ENCODE measurements around the gene OR6S1.
A peak's percentile ranks its signal among the peaks of the same experiment; 100 is the strongest.

Gene OR6S1

DNA sequence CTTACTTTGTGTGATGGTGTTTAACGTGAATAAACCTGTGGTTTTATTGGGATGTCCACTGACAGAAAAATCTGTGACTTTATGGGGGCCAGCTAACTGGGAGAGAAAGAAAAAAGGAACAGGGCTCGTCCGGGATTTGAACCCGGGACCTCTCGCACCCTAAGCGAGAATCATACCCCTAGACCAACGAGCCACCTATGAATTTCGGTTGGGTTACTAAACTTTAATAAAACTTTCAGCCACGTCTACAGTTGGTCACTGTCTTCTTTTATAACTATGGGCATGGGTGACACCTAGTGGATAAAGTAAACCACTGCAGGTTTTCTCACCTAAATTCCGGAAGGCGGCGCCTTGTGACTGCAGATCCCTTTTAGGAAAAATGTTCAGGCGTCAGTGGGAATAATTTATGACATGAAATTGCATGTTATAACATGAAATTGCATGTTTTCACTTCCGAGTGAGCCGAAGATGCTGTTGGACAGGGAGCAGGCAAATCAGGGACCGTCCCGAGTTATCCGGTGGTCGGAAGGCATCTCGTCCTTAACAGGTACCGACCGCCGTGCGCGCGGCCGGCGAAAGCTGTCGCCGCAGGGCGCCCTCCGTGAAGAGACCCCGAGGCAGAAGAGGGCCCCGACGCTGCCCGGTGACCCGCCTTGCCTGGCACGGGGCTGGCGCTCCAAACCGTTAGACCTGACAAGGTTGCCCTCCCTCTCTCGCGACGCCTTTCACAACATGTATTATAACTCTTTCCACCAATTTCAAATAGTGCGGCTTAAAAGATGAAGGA lies 32.1 kb downstream of the OR6S1 start (continued):
- TF ChIP-seq ZNF76 (tag by site-specific recombination; IDR thresholded peaks at IDR 0.05; ENCODE audit: borderline replicate concordance, low read depth) (no peak), ZNF37A (tag by site-specific recombination; IDR thresholded peaks at IDR 0.05) (no peak), ZNF341 (tag by site-specific recombination; IDR thresholded peaks at IDR 0.05; ENCODE audit: low read depth) (no peak), ZNF449 (tag by site-specific recombination; IDR thresholded peaks at IDR 0.05) (peak; percentile 53; the same call in 1 of the 2 replicates), ZNF292 (tag by site-specific recombination; IDR thresholded peaks at IDR 0.05; ENCODE audit: borderline replicate concordance, low read depth) (no peak), ZSCAN16 (tag by site-specific recombination; IDR thresholded peaks at IDR 0.05) (no peak), WT1 (tag by site-specific recombination; IDR thresholded peaks at IDR 0.05) (no peak), ZNF148 (tag by site-specific recombination; IDR thresholded peaks at IDR 0.05; ENCODE audit: borderline replicate concordance) (no peak), ZNF133 (tag by site-specific recombination; IDR thresholded peaks at IDR 0.05) (no peak), ZNF580 (tag by site-specific recombination; IDR thresholded peaks at IDR 0.05) (no peak), ZNF624 (tag by site-specific recombination; IDR thresholded peaks at IDR 0.05) (0 out of 2 replicates have a peak, but pooled peaks have one; percentile 13), IKZF3 (tag by site-specific recombination; IDR thresholded peaks at IDR 0.05) (peak; percentile 89), MEIS1 (CRISPR knock-in tag; IDR thresholded peaks at IDR 0.05; ENCODE audit: borderline replicate concordance) (no peak), ZBTB17 (tag by site-specific recombination; IDR thresholded peaks at IDR 0.05) (no peak; the same call in 1 of the 2 replicates), ZSCAN5A (tag by site-specific recombination; IDR thresholded peaks at IDR 0.05) (no peak), ZNF2 (tag by site-specific recombination; IDR thresholded peaks at IDR 0.05) (no peak), TSHZ1 (tag by site-specific recombination; IDR thresholded peaks at IDR 0.05; ENCODE audit: borderline replicate concordance) (no peak), ZNF558 (tag by site-specific recombination; IDR thresholded peaks at IDR 0.05) (peak; percentile 54; the same call in 1 of the 2 replicates), ZNF792 (tag by site-specific recombination; IDR thresholded peaks at IDR 0.05) (no peak), TCF7L2 (IDR thresholded peaks at IDR 0.05; ENCODE audit: borderline replicate concordance, low read depth, low read length) (no peak), ZNF211 (tag by site-specific recombination; IDR thresholded peaks at IDR 0.05; ENCODE audit: low read depth) (no peak), ZNF335 (tag by site-specific recombination; conservative IDR thresholded peaks at IDR 0.05) (peak; percentile 97), ZNF23 (tag by site-specific recombination; IDR thresholded peaks at IDR 0.05; ENCODE audit: borderline replicate concordance) (no peak)
- TF ChIP-seq, protein P1, sequence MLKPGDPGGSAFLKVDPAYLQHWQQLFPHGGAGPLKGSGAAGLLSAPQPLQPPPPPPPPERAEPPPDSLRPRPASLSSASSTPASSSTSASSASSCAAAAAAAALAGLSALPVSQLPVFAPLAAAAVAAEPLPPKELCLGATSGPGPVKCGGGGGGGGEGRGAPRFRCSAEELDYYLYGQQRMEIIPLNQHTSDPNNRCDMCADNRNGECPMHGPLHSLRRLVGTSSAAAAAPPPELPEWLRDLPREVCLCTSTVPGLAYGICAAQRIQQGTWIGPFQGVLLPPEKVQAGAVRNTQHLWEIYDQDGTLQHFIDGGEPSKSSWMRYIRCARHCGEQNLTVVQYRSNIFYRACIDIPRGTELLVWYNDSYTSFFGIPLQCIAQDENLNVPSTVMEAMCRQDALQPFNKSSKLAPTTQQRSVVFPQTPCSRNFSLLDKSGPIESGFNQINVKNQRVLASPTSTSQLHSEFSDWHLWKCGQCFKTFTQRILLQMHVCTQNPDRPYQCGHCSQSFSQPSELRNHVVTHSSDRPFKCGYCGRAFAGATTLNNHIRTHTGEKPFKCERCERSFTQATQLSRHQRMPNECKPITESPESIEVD (tag by site-specific recombination; IDR thresholded peaks at IDR 0.05): no peak
- TF ChIP-seq, protein P2, sequence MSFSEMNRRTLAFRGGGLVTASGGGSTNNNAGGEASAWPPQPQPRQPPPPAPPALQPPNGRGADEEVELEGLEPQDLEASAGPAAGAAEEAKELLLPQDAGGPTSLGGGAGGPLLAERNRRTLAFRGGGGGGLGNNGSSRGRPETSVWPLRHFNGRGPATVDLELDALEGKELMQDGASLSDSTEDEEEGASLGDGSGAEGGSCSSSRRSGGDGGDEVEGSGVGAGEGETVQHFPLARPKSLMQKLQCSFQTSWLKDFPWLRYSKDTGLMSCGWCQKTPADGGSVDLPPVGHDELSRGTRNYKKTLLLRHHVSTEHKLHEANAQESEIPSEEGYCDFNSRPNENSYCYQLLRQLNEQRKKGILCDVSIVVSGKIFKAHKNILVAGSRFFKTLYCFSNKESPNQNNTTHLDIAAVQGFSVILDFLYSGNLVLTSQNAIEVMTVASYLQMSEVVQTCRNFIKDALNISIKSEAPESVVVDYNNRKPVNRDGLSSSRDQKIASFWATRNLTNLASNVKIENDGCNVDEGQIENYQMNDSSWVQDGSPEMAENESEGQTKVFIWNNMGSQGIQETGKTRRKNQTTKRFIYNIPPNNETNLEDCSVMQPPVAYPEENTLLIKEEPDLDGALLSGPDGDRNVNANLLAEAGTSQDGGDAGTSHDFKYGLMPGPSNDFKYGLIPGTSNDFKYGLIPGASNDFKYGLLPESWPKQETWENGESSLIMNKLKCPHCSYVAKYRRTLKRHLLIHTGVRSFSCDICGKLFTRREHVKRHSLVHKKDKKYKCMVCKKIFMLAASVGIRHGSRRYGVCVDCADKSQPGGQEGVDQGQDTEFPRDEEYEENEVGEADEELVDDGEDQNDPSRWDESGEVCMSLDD (tag by site-specific recombination; IDR thresholded peaks at IDR 0.05): no peak

All from HEK293 (cell line).